Neural crest cell (in vitro differentiated cells): Measurements from ENCODE around the gene NEXN. TPM values are rescaled to one million over a fixed set of nuclear protein-coding genes. Genes with fewer than 3 reads are reported as not detected.

Experiments
- DNase-seq: peaks from one replicate; pipeline ENCODE4 v3.0.0; 2021; ENCODE audit warnings: low read depth, mixed read lengths, low spot score
- H3K27ac Mint-ChIP-seq: one replicate; pipeline ENCODE4 v1.8.0; 2021; ENCODE audit warnings: mild to moderate bottlenecking, mixed read lengths; ENCODE audit not compliant: unreplicated experiment
- H3K27me3 Mint-ChIP-seq: 2 replicates; pipeline ENCODE4 v1.8.0; 2021; ENCODE audit warnings: low read depth, mild to moderate bottlenecking, mixed read lengths
- H3K36me3 Mint-ChIP-seq: 2 replicates; pipeline ENCODE4 v1.8.0; 2021; ENCODE audit warnings: low read depth, mild to moderate bottlenecking, mixed read lengths
- H3K4me1 Mint-ChIP-seq: 2 replicates; pipeline ENCODE4 v1.8.0; 2021; ENCODE audit warnings: mixed read lengths
- H3K4me3 Mint-ChIP-seq: one replicate; pipeline ENCODE4 v1.8.0; 2021; ENCODE audit warnings: mild to moderate bottlenecking, mixed read lengths
- H3K9me3 Mint-ChIP-seq: 2 replicates; pipeline ENCODE4 v1.8.0; 2021; ENCODE audit warnings: mixed read lengths
- total RNA-seq: library from RNA; stranded (reverse); gene quantifications from 2 replicates; pipeline ENCODE4 v1.2.1, GENCODE V29; 2021
- TF ChIP-seq, protein P1 (sequence below): fragments of 200-600 bp; sonication (generic); conservative IDR thresholded peaks from 2 replicates; pipeline ENCODE4 v1.5.0; 2021; ENCODE audit warnings: antibody characterized with exemption, mild to moderate bottlenecking

NEXN gene
- total RNA-seq, 1 donor from 2014 or later: 1.2 TPM

GRCh38 chr1:77872645-77873044, 15.8 kb upstream of the NEXN start:
- no peak for DNase-seq
- Mint-ChIP-seq H3K36me3 (peaks cover 7% of the 10 kb centered on the region), H3K4me3 (no peak overlapping the region), H3K9me3 (no peaks in the 10 kb centered on the region), H3K27me3 (no peaks in the 10 kb centered on the region), H3K4me1 (no peaks in the 10 kb centered on the region), H3K27ac (no peak overlapping the region)
- TF ChIP-seq, protein P1, sequence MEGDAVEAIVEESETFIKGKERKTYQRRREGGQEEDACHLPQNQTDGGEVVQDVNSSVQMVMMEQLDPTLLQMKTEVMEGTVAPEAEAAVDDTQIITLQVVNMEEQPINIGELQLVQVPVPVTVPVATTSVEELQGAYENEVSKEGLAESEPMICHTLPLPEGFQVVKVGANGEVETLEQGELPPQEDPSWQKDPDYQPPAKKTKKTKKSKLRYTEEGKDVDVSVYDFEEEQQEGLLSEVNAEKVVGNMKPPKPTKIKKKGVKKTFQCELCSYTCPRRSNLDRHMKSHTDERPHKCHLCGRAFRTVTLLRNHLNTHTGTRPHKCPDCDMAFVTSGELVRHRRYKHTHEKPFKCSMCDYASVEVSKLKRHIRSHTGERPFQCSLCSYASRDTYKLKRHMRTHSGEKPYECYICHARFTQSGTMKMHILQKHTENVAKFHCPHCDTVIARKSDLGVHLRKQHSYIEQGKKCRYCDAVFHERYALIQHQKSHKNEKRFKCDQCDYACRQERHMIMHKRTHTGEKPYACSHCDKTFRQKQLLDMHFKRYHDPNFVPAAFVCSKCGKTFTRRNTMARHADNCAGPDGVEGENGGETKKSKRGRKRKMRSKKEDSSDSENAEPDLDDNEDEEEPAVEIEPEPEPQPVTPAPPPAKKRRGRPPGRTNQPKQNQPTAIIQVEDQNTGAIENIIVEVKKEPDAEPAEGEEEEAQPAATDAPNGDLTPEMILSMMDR: no peak

- Mint-ChIP-seq H3K27ac (no peak overlapping the region), H3K36me3 (peaks cover 6% of the 10 kb centered on the region), H3K9me3 (no peaks in the 10 kb centered on the region), H3K4me3 (no peak overlapping the region), H3K27me3 (no peaks in the 10 kb centered on the region), H3K4me1 (no peaks in the 10 kb centered on the region)
- DNase-seq: no peak
- TF ChIP-seq, protein P1: no peak
These were observed 15.0 kb upstream of the NEXN start for GRCh38 chr1:77873461-77873860.

DNA sequence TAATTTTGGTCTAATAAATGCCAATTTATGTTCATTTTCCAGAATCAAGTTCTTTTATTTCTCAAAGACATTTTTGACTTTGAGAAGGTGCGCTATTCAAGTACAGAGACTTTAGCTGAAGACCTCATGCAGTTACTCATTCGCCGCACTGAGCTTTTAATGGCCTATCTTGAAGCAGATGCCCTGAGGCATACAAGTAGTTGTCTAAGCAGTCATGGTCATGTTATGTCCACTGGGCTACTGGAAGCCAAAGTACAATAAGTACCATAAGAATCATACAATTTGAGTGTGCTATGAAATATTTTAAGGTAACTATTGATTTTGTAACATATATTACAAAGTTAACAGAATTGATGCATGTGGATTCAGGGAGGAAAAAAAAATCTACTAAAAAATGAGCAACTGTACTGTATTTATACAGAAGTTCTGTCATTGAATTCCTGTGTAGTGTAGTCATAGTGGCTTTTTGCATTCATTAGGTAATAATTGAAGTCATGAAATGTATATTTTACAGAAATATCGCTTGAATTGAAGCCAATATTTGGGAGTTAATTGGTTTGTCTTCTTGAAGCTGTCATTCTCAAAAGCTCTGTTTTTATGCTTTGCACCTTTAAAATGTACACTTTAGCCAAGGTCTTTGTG, 13.5 kb upstream of the NEXN start:
- Mint-ChIP-seq H3K9me3 (no peaks in the 10 kb centered on the region), H3K4me1 (no peaks in the 10 kb centered on the region)

DNA sequence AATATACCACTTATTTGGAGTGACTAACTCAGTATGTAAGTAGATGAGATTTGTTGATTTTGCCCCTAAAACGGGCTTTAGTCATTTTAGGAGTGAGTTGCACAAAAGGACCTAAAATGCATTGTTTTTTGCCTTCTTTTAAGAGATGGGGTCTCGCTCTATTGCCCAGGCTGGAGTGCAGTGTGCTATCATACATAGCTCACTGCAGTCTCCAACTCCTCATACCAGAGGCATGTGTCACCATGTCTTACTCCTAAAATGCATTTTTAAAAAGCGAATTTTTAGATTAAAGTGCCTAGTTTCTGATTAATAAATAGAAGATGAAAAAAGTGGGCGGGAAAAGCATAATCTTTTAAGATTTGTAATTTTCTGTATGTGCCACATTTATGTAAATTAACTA, 11.5 kb upstream of the NEXN start:
- DNase-seq: no peak
- TF ChIP-seq, protein P1: no peak
- Mint-ChIP-seq H3K27me3 (no peaks in the 10 kb centered on the region), H3K4me3 (no peak overlapping the region), H3K27ac (no peak overlapping the region), H3K4me1 (no peaks in the 10 kb centered on the region), H3K9me3 (no peaks in the 10 kb centered on the region), H3K36me3 (peaks cover 2% of the 10 kb centered on the region)

More for the DNA sequence above, 13.5 kb upstream of the NEXN start:
- Mint-ChIP-seq H3K4me3 (no peak overlapping the region), H3K36me3 (peaks cover 2% of the 10 kb centered on the region), H3K27ac (no peak overlapping the region), H3K27me3 (no peaks in the 10 kb centered on the region)
- TF ChIP-seq, protein P1: no peak
- DNase-seq: no peak

DNA sequence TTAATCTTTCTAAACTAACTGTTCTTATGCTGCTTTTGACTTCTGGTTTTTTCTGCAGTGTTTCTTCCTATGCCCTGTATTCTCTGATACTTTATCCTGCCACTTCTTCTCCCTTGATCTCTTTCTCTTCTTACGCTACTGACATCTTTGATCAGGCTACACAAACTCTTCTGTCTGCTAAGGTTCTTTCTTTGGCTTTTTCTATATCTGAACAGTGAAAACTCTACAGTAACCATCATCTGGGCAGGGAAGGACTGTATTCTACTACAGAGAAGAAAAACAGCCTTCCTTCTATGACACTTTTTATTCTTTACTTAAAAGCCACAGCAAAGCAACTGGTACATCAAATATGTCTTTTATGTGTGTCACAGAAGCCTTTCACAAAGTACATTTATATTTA, 7.4 kb upstream of the NEXN start:
- TF ChIP-seq, protein P1: no peak
- Mint-ChIP-seq H3K36me3 (no peaks in the 10 kb centered on the region), H3K4me1 (no peaks in the 10 kb centered on the region), H3K27ac (no peak overlapping the region), H3K9me3 (no peaks in the 10 kb centered on the region), H3K4me3 (no peak overlapping the region), H3K27me3 (no peaks in the 10 kb centered on the region)
- no peak for DNase-seq
